NCI-H446 treated with DMSO at 0.1 percent for 48 hours (cell line): ENCODE data around the gene EXOC4.
"Not testable (repeated sequence)": the region's sequence is repeated elsewhere in the genome, so short reads cannot be mapped to it uniquely, and the experiment has no call there.

Experiments
- DNase-seq: peaks from one replicate; lab custom pipeline; 2025; lab: John Stamatoyannopoulos, UW

EXOC4 gene

GRCh38 chr7:133625046-133625445, 372.2 kb downstream of the EXOC4 start:
- DNase-seq: no peak

GRCh38 chr7:133629701-133630100, 376.8 kb downstream of the EXOC4 start:
- no peak for DNase-seq

GRCh38 chr7:133633055-133633454, 380.2 kb downstream of the EXOC4 start:
- no peak for DNase-seq

GRCh38 chr7:133635541-133635940, 382.7 kb downstream of the EXOC4 start:
- DNase-seq: no peak

- no peak for DNase-seq
Observed at GRCh38 chr7:133638857-133639256, 386.0 kb downstream of the EXOC4 start.

GRCh38 chr7:133641436-133641835, 388.6 kb downstream of the EXOC4 start:
- DNase-seq: no peak

- no peak for DNase-seq
Observed at GRCh38 chr7:133642907-133643306, 390.0 kb downstream of the EXOC4 start.

- not testable (repeated sequence) for DNase-seq
Observed at GRCh38 chr7:133643652-133644051, 390.8 kb downstream of the EXOC4 start.

GRCh38 chr7:133645884-133646391, 393.1 kb downstream of the EXOC4 start:
- DNase-seq: no peak

GRCh38 chr7:133646472-133647315, 393.8 kb downstream of the EXOC4 start:
- DNase-seq: no peak

- DNase-seq: no peak
Observed at GRCh38 chr7:133649593-133649992, 396.7 kb downstream of the EXOC4 start.

GRCh38 chr7:133650069-133650468, 397.2 kb downstream of the EXOC4 start:
- no peak for DNase-seq

- no peak for DNase-seq
Observed at GRCh38 chr7:133650487-133651300, 397.8 kb downstream of the EXOC4 start.

- no peak for DNase-seq
Observed at GRCh38 chr7:133652547-133652946, 399.7 kb downstream of the EXOC4 start.

- DNase-seq: no peak
Observed at GRCh38 chr7:133654547-133654946, 401.7 kb downstream of the EXOC4 start.

- DNase-seq: no peak
Observed at GRCh38 chr7:133662276-133662675, 409.4 kb downstream of the EXOC4 start.

GRCh38 chr7:133662830-133663229, 410.0 kb downstream of the EXOC4 start:
- DNase-seq: no peak

- no peak for DNase-seq
Observed at GRCh38 chr7:133664528-133664927, 411.6 kb downstream of the EXOC4 start.

- DNase-seq: no peak
Observed at GRCh38 chr7:133668296-133669060, 415.6 kb downstream of the EXOC4 start.

GRCh38 chr7:133669061-133669455, 416.2 kb downstream of the EXOC4 start:
- no peak for DNase-seq

- no peak for DNase-seq
Observed at GRCh38 chr7:133670250-133670649, 417.4 kb downstream of the EXOC4 start.

GRCh38 chr7:133672866-133673265, 420.0 kb downstream of the EXOC4 start:
- no peak for DNase-seq
